GM10266 (cell line): ENCODE data around the gene TIE1.
"Not testable (repeated sequence)": the region's sequence is repeated elsewhere in the genome, so short reads cannot be mapped to it uniquely, and the experiment has no call there.

Experiments used
- DNase-seq: peaks from one replicate; pipeline ENCODE4 v3.0.0; 2012; ENCODE audit errors: extremely low spot score
- CTCF ChIP-seq: IDR thresholded peaks from 2 replicates; pipeline ENCODE4 v1.5.1; 2012; ENCODE audit warnings: mild to moderate bottlenecking, low read depth; ENCODE audit not compliant: control insufficient read depth, insufficient read depth; ENCODE audit errors: missing control alignments

The TIE1 gene

GRCh38 chr1:43368646-43369020 lies 67.9 kb downstream of the TIE1 start:
- DNase-seq: no peak
- TF ChIP-seq CTCF: no peak

- DNase-seq: not testable (repeated sequence)
Observed at GRCh38 chr1:43369779-43370178, 69.0 kb downstream of the TIE1 start.

- no peak for TF ChIP-seq CTCF
- DNase-seq: no peak
Observed at GRCh38 chr1:43370564-43370963, 69.8 kb downstream of the TIE1 start.

- no peak for DNase-seq
- TF ChIP-seq CTCF: no peak
Observed at GRCh38 chr1:43372172-43372571, 71.4 kb downstream of the TIE1 start.
